GM19351 (cell line): ENCODE results near the gene CCDC86.

Source experiments
- ATAC-seq: cut with Tn5 transposase; IDR thresholded peaks from one replicate; pipeline ENCODE4 v1.9.1; 2021; ENCODE audit warnings: mild to moderate bottlenecking, moderate library complexity; ENCODE audit not compliant: unreplicated experiment

CCDC86 gene

DNA sequence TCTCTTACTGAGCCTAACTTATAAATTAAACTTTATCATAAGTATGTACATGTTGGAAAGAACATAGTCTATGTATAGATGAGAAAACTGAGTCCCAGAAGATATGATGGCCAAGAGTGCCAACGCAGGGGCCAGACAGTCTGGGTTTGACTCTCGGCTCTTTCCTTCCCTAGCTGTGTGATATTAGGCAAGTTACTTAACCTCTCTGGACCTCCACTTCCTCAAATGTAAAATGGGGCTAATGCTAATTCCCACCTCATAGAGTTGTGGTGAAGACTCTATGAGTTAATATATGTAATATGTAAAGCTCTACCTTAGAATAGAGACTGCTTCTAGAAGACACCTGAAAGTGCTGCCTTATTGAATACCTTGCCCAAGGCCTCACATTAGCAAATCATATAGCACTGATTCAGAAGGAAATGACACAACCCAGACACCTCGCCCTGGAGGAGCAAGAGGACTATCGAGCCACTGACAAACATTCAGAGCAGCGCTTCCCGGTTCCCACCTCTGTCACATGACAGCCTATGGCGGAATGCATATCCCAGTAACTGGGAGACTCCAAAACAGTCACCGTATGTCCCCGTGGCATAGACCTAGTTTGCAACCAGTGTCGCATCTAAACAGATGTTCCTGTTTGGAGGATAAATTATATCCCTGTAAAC lies 11.3 kb upstream of the CCDC86 start:
- ATAC-seq, result peak; percentile 22

DNA sequence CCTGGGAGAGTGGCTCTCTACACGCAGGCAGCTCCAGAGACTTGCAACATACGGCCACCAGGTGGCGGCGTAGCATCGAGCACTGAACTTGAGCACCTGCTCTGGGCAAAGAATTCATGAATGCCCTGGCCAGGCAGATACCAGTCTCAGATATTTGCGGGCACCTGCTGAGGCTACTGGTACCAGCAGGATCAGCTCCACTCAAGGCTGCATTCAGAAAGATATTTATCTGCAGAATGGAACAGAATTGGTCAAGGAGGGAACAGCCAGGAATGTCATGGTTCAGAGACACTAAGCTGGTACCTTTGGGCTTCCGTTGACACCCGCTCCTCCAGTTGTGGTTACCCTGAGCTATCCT lies 10.8 kb upstream of the CCDC86 start:
- peak; percentile 73 for ATAC-seq

DNA sequence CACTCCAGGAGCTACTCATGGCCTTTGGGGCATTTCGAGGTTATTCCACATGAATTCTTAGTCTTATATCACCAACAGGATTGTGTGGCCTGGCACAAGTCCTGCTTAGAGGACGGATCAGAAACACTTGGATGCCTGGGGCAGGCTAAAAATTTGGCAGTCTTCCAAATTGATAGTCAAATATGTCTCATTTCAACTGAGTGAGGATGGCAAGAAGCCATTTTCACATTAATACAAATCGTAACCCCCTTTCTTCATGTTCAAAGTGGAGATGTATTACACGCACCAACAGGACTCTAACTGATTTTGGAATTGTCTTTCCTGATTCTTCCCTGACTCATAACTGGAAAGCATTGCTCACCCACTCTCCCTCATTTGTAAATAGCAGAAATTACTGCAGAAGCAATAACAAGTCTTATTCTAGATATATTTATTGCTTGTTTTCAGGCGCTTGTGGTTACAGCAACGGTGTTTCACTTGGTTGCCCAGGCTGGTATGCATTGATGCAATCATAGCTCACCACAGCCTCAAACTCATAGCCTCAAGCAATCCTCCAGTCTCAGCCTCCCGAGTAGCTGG lies 10.3 kb upstream of the CCDC86 start:
- ATAC-seq, result no peak

GRCh38 chr11:60834742-60835533 lies 7.0 kb upstream of the CCDC86 start:
- ATAC-seq, result no peak

GRCh38 chr11:60835534-60835846 lies 6.4 kb upstream of the CCDC86 start:
- ATAC-seq, result no peak

DNA sequence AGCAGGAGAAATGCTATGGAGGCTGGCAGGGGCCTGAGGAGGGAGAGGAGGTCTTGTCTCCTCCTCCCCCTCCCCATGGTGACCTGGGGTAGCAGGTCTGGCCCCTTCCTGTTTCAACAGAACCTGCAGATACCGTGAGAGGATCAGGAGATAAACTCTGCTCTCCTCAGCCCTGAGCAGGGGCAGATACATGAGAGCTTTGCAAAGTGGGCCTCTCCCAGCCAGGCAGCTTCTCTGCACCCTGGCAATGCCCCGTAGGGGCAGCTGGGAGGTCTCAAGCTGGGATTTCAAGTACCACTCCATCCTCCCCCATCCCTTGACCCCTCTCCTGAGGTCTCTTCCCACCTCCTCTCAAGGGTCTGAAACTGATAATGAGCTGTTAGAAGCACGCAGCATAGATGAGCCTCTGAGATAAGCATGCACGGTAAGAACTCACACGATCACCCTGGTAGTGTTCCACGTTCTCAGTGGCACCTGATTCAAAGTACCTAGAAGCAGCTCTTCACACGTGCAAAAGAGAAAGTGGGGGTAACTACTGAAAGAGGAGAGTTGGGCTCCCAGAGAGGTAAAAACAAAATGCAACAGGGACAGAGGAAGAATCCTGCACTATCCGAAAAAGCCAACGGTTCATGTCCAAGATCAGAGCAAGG lies 4.9 kb upstream of the CCDC86 start:
- no peak for ATAC-seq

- ATAC-seq, result no peak
Observed at GRCh38 chr11:60838132-60838531, 3.8 kb upstream of the CCDC86 start.

DNA sequence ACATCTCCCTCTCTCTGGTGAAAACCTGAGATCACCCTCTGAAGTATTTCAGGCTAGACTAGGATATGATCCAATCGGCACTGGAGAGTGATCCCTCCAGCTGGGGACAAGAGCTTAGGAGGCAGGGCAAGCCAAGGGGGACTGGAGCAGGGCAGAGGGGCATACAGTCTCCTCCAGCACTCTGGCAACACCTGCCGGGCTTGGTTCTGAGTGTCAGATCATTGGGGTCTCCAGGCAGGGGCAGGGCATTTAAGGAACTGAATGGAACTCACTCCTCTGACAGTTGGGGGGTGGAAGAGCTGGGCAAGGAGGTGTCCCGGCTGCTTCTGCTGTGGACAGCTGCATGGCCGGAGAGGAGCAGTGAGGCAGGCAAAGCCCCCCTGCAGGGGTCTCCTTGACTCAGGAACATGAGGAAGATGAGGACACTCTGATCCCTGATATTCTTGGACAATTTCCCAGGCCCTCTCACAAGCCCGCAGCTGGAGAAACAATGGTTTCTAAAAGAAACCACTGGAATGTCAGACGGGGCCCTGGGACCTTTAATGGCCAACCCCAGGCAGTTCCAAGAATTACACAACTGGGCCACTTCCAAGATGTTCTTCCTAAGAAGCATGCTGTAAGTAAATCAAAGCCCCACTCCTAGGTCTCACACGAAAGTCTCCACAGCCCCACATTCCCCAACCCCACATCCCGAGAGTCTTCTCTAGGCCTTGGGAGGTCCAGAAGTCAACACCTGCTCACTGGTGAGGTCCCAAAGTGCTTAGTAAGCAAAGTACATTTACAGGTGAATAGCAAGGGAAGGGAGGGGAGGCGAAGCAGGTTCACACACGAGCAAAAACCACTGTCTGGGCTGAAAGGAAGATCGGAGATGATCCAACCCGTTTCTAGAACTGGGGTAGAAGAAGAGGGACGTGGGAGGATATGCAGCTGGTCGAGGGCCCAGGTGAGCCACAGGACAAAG lies 1.2 kb upstream of the CCDC86 start:
- no peak for ATAC-seq

- no peak for ATAC-seq
Observed at GRCh38 chr11:60842668-60843600, 1.0 kb downstream of the CCDC86 start.

DNA sequence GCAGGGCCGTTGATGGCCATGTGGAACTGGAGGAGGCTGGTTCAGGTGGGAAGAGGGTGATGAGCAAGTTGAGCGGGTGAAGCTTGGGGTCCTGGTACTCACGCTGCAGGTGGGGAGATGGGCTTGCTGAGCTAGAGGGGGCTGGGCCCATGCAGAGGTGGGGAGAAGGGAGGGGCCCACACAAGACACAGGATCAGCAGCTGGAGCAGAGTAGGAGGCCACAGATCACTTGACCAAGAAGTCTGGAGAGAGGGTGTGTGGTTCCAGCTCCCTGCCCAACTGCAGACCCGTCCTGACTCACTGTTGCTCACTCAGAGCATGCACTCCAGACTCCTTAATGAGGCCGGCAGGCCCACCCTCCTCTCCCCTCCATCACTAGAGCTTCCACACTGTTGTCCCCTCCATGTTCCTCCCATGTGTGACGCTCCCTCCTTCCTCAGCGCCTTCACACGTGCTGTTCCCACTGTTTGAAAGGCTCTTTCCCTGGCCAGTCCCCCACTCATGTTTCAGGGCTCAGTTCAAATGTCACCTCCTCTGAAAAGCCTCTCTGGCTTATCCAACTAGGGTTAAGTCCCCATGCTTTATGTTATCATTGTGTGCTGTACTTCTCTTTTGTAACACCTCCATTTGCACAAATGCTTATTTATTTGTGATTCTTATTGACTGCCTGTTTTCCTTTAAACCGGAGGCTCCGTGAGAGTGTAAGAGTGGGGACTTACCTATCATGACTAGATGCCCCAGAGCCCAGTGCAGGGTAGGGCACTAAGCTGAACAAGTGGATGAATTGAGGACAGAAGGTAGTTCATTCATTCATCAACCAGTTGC lies 2.3 kb downstream of the CCDC86 start:
- no peak for ATAC-seq

DNA sequence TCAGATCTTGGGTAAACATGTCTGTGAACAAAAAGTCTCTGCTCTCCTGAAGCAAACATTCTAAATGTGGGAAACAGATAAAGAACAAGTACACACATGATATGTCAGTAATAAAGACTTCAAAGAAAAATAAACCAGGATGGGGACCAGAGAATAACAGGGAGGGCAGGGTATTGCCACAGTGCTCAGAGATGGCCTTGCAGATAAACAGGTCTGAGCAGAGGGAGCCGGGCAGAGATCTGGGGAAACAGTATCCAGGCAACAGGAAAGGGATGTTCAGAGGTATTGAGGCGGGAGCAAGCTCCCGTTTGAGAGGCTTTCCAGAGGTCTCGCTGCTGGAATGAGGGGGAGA lies 2.9 kb downstream of the CCDC86 start:
- no peak for ATAC-seq

DNA sequence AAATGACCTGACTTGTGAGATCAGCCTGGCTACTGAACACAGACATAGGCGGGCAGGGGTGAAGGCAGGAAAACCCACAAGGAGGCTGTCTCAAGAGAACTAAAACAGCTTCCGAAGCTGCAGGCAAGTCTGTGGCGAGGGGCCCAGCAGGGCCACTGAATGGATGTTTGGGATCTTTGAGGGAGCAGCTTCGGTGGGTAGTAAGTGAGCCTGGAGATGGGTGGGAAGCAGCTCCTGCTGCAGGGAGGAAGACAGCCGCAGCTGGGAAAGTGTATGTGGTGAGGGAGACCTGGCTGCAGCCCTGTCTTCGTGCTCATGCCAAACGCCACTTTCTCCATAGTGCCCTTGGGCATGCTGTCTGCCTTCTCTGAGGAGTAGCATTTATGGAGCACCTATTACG lies 3.4 kb downstream of the CCDC86 start:
- ATAC-seq, result no peak

DNA sequence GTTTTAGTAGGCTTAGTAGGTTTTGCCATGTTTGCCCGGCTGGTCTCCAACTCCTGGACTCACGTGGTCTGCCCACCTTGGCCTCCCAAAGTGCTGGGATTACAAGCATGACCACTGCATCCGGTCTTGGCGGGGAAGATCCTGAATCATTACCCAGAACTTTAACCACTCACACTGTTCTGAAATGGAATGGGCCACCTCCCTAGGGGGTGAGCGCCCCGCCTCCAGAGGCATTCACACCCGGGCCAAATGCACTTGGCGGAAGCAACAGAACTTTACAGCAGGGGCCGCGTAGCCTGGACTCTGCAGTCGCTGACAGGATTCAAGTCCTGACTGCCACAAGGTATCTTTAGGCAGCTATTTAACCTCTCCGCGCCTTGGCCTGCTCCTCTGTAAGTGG lies 5.4 kb downstream of the CCDC86 start:
- ATAC-seq, result no peak

- no peak for ATAC-seq
Observed at GRCh38 chr11:60847896-60848295, 6.0 kb downstream of the CCDC86 start.

GRCh38 chr11:60848714-60849151 lies 6.8 kb downstream of the CCDC86 start:
- no peak for ATAC-seq

DNA sequence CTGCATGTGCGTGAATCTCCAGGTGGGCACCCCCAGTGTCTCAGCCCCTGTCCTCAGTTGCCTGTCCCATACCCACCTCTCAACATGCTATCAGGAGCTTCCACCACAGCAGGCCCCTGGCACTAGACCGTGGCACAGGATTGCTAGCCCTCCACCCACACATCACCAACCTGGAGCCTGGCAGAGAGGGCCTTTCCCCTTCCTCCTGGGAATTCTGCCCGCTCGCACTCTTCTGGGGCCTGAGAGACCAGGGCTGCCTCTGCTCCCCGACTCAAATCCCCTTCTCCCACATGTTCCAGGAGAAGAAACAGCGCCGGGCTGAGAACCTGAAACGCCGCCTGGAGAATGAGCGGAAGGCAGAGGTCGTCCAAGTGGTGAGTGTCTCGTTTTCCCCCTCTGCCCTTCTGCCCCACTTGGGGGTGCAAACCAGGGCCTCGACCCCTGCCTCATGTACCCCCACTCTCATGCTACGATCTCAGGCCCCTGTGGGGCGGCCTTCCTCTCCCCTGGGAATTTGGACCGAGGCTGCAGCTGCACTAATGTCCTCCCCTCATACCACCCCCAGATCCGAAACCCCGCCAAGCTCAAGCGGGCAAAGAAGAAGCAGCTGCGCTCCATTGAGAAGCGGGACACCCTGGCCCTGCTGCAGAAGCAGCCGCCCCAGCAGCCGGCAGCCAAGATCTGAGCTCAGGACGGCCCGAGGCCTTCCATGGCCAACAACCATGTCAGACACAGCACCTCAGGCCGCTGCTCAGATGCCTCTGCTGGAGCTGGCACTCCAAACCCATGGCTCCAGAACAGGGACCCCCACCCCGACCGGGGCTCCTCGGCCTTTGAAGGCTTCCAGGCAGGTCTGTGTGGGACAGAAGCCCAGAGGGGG lies 8.0 kb downstream of the CCDC86 start:
- no peak for ATAC-seq

- ATAC-seq, result no peak
Observed at GRCh38 chr11:60851327-60852104, 9.6 kb downstream of the CCDC86 start.
